GM21423 (cell line): ENCODE data around the gene CORO1C.
A peak's percentile ranks its signal among the peaks of the same experiment; 100 is the strongest.

Experiments used
- ATAC-seq: cut with Tn5 transposase; IDR thresholded peaks from one replicate; pipeline ENCODE4 v1.9.1; 2021; ENCODE audit warnings: mild to moderate bottlenecking, moderate library complexity; ENCODE audit not compliant: unreplicated experiment

The CORO1C gene

GRCh38 chr12:108700833-108701541, 30.3 kb downstream of the CORO1C start:
- ATAC-seq = no peak

- ATAC-seq = no peak
Observed at GRCh38 chr12:108699955-108700563, 31.3 kb downstream of the CORO1C start.

GRCh38 chr12:108697905-108698304, 33.4 kb downstream of the CORO1C start:
- no peak for ATAC-seq

DNA sequence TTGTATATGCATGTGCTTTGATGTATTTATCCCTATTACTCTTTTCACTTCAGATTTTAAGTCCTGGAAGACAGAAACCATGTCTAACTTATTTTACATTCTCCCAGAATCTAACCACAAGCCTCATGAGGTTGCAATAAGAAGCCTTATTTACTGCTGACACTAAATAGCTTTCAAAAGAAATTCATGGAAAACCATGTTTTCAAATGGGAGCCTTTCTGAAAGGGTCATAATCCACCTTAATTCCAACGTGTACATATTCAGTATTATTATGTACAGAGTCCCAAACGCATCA, 34.4 kb downstream of the CORO1C start:
- no peak for ATAC-seq

GRCh38 chr12:108696111-108696995, 35.0 kb downstream of the CORO1C start:
- ATAC-seq = no peak

DNA sequence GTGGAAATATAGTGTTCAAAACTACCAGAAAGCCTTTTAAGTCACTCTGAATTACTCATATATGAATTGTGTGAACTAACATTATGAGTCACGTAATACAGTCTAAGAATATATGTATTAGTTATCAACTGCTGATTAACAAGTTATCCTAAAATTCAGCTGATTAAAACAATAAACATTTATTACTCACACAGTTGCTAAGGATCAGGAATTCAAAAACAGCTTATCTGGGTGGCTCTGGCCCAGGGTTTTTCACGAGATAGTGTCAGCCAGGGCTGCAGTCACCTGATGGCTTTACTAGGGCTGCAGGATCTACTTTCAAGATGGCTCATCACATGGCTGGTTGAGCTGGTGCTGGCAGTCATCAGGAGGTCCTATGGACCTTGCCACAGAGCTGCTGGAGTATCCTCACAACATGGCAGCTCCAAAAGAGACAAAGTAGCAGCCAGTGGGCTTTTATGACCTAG, 36.5 kb downstream of the CORO1C start:
- ATAC-seq = no peak

GRCh38 chr12:108693751-108694150, 37.6 kb downstream of the CORO1C start:
- ATAC-seq = no peak

GRCh38 chr12:108693186-108693730, 38.1 kb downstream of the CORO1C start:
- ATAC-seq = no peak

DNA sequence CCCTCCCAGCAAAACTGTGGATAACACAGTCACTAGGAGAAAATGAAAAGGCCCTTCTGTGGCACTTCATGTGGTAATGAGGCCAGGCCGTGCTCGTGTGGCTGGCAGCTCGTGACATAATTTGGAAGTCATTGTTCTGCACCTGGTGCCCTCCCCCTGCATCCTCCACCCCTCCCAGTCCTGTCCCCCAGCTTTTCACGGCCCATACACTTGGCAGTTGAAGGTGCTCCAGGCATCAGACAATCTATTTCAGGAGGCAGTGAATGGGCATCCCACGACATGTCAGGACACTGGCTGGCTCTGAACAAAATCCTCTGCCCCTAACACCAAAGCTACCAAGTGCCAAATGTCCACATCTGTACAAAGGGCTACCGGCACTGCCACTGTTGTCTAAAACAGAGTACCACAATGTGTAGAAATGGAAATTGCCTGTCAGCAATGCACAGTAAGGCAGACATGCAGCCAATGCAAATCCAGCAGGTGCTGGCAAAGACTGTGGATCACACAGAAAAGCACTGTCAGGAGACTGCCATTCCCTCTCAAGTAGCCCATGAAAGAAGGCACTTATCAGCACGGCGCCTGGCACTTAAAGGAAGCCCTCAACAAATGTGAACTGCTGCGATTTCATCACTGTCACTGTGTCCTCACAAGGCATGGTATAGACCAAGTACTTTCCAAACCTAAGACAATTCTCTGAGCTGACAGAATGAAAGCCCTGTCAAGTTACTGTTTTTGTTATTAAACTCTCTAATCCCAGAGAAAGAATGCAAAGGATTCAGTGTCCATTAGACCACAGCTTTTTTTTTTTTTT, 39.1 kb downstream of the CORO1C start:
- ATAC-seq = peak; percentile 14

- ATAC-seq = peak; percentile 60
Observed at GRCh38 chr12:108691175-108691997, 39.9 kb downstream of the CORO1C start.

GRCh38 chr12:108690542-108691174, 40.7 kb downstream of the CORO1C start:
- no peak for ATAC-seq

DNA sequence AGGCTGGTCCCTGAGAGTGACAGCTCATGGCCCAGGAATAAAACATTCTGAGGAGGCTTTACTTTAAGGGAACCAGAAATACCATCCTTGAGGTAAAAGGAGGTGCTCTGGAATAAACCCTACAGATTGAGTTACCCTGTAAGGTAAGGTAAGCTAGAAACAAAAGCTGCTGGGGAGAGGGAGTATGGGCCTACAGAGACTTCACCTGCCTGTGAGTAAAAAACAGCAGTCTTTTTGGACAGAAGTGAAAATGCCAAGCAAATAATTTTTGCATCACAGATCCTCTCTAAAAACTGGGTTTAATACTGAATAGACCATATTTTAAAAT, 41.2 kb downstream of the CORO1C start:
- no peak for ATAC-seq

- ATAC-seq = no peak
Observed at GRCh38 chr12:108689314-108690190, 41.8 kb downstream of the CORO1C start.

DNA sequence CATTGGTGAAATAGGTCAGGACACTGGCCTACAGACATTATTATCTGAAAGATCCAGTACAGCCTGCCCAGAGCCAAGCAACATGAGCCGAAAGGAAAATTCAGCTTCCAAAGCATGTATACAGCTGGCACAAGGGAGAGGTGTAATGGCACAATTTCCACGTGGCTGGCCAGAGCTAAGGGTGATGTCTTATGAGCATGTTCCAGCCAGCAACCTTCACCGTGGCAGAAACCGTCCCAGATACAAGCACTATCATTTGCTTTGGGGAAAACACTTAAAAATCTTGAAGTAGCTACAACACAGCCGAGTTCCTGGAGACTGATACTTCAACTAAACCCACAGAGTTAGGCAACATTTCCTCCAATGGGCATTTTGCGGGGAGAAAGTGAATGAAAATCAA, 44.5 kb downstream of the CORO1C start:
- ATAC-seq = no peak

- ATAC-seq = no peak
Observed at GRCh38 chr12:108685469-108686260, 45.7 kb downstream of the CORO1C start.

DNA sequence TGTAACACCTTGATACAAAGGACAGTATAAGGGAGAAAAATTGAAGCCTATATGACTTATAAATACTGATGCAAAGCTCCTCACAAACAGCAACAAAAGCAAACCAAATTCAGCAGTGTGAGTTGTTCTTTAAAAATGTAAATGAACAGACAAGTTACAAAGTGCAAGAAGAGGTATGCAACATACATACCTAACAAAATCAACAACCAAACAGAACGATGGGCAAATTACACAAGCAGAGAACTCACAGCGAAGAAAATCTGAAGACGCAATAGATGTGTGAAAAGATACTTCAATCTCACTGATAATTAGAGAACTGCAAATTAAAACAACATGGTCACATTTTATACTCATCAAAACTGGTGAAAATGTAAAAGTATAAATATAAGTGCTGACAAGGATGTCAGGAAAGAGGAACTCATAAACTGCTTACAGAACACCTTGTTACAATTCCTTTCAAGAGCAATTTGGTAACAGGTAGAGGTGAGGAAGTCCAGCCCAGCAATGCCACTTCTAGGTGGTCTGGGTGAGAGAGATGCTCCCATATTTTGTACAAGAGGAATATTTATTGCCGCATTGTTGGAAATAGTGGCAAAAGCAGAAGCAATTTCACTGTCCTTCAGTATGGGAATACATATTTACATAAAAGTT, 47.3 kb downstream of the CORO1C start:
- no peak for ATAC-seq

- no peak for ATAC-seq
Observed at GRCh38 chr12:108681317-108681716, 50.0 kb downstream of the CORO1C start.
